Suprapubic skin (tissue), 4 donors: ENCODE results near the gene GOT2.

Experiments
- EP300 ChIP-seq: sonication (generic); formaldehyde crosslinking; IDR thresholded peaks from one replicate; pipeline ENCODE4 v1.6.1; 2017; ENCODE audit warnings: antibody characterized with exemption
- POLR2A ChIP-seq, 2 donors: fragments of 450-650 bp; IDR thresholded peaks; one replicate each; pipeline ENCODE4 v1.6.1; 2017; ENCODE audit warnings: antibody characterized with exemption in 2 of 2, mild to moderate bottlenecking in 2 of 2, moderate library complexity in 2 of 2
- POLR2AphosphoS5 ChIP-seq, 3 donors: sonication (generic); formaldehyde crosslinking; IDR thresholded peaks; one replicate each; pipeline ENCODE4 v1.6.1; 2017; ENCODE audit warnings: antibody characterized with exemption in 3 of 3
- TF ChIP-seq, protein P1 (sequence below), 2 donors: fragments of 200-600 bp in 1 of 2; fragments of 450-650 bp in 1 of 2; sonication (generic) in 1 of 2; IDR thresholded peaks; one replicate each; pipeline ENCODE4 v1.5.1; 2016 to 2019; ENCODE audit warnings: antibody characterized with exemption in 2 of 2, mild to moderate bottlenecking in 1 of 2, moderate library complexity in 1 of 2

GRCh38 chr16:58733248-58733670 lies 857 bp downstream of the GOT2 start:
- TF ChIP-seq POLR2A (IDR thresholded peaks at IDR 0.05) (no peak), POLR2AphosphoS5 (IDR thresholded peaks at IDR 0.05) (no peak), EP300 (no peak)
- TF ChIP-seq, protein P1, sequence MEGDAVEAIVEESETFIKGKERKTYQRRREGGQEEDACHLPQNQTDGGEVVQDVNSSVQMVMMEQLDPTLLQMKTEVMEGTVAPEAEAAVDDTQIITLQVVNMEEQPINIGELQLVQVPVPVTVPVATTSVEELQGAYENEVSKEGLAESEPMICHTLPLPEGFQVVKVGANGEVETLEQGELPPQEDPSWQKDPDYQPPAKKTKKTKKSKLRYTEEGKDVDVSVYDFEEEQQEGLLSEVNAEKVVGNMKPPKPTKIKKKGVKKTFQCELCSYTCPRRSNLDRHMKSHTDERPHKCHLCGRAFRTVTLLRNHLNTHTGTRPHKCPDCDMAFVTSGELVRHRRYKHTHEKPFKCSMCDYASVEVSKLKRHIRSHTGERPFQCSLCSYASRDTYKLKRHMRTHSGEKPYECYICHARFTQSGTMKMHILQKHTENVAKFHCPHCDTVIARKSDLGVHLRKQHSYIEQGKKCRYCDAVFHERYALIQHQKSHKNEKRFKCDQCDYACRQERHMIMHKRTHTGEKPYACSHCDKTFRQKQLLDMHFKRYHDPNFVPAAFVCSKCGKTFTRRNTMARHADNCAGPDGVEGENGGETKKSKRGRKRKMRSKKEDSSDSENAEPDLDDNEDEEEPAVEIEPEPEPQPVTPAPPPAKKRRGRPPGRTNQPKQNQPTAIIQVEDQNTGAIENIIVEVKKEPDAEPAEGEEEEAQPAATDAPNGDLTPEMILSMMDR (IDR thresholded peaks at IDR 0.05): no peak
